Astrocyte of the spinal cord (primary cell): ENCODE data around the gene GRIA4.

Experiments used
- DNase-seq: peaks from one replicate; pipeline ENCODE4 v3.0.0; 2011; ENCODE audit warnings: low read depth, low spot score
- H3K4me3 ChIP-seq: 2 replicates; pipeline ENCODE4 v1.5.1; 2011; ENCODE audit warnings: low read depth, mild to moderate bottlenecking, low read length, moderate library complexity
- CTCF ChIP-seq: IDR thresholded peaks from 2 replicates; pipeline ENCODE4 v1.5.1; 2012; ENCODE audit warnings: low read depth, mild to moderate bottlenecking, low read length, inconsistent platforms
- in situ Hi-C: cut with HindIII; loops from 2 replicates; pipeline ENCODE4 v1.10.0; 2017; ENCODE audit warnings: low sequenced_read_pairs

GRIA4 gene

GRCh38 chr11:106011481-106011880 is 401.6 kb downstream of the GRIA4 start:
- no peak overlapping the region for H3K4me3 ChIP-seq
- in situ Hi-C loops, result no loop called here
- DNase-seq, result no peak
- no peak for TF ChIP-seq CTCF

- no peak for TF ChIP-seq CTCF
- peak; percentile 84 for DNase-seq
- in situ Hi-C loops, result no loop called here
- H3K4me3 ChIP-seq, result no peak overlapping the region
Observed at GRCh38 chr11:106012744-106013143, 402.9 kb downstream of the GRIA4 start.

GRCh38 chr11:106014035-106014434 is 404.2 kb downstream of the GRIA4 start:
- no peak for TF ChIP-seq CTCF
- no peak for DNase-seq
- H3K4me3 ChIP-seq, result no peak overlapping the region
- in situ Hi-C loops, result no loop called here

GRCh38 chr11:106014620-106015019 is 404.7 kb downstream of the GRIA4 start:
- DNase-seq, result no peak
- in situ Hi-C loops, result no loop called here
- TF ChIP-seq CTCF, result no peak
- H3K4me3 ChIP-seq, result no peak overlapping the region

GRCh38 chr11:106015066-106015465 is 405.2 kb downstream of the GRIA4 start:
- no peak for DNase-seq
- H3K4me3 ChIP-seq, result no peak overlapping the region
- in situ Hi-C loops, result no loop called here
- TF ChIP-seq CTCF, result no peak

- no peak for TF ChIP-seq CTCF
- DNase-seq, result no peak
- in situ Hi-C loops, result no loop called here
- H3K4me3 ChIP-seq, result no peak overlapping the region
Observed at GRCh38 chr11:106017093-106017492, 407.2 kb downstream of the GRIA4 start.
